Islet of Langerhans (tissue), 1 donor: ENCODE results near the gene ZFP37.
A peak's percentile ranks its signal among the peaks of the same experiment; 100 is the strongest.
"Not testable (repeated sequence)": the region's sequence is repeated elsewhere in the genome, so short reads cannot be mapped to it uniquely, and the experiment has no call there.

Experiments used
- FAIRE-seq: peaks from one replicate; lab custom pipeline; 2011; peaks lifted over from hg19 to GRCh38; lab: Jason Lieb, UNC

The ZFP37 gene

DNA sequence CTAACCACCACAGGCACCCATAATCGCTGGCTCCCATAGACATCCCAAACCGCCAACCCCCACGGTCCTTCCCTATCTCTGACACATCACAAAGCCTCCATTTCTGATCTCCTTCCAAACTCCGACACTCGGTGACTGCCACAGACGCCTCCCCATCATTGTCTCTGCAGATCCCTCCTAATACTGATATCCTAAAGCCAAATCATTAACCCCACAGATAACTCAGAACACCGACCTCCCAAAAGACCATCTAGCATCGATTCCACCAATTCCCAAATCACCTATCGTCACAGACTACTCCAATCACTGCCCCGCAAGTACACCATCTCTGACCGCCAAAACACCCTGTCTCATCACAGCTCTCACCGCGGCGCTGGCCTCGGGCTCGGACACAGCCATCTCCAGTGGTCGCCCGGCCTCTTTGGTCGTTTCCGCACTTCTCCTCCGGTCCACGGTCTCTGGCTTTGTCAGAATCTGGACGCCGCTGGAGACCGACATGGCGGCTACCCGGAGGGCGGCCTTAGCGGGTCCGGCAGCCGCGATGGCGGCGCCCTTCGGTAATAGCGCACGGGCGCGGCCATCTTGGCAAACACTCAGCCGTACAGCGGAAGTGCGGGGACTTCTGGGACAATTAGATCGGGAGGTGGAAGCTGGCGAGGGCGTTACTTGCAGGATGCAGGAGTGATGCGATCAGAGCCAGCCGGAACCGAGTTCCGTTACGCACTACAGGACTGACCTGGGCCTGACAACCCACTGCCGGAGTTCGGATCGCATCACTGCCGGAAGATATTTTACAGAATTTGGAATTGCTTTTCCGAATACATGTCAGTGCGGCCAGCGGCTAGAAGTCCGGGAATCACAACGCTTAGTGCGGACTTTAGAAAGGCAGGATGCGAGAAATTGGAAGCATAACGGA is at the start of gene ZFP37:
Gene ZFP37, minus strand, starts transcription at position 534 of the 916 bp plus-strand sequence. Its CDS starts 36 bp downstream, at position 498.
- peak; percentile 41 for FAIRE-seq

DNA sequence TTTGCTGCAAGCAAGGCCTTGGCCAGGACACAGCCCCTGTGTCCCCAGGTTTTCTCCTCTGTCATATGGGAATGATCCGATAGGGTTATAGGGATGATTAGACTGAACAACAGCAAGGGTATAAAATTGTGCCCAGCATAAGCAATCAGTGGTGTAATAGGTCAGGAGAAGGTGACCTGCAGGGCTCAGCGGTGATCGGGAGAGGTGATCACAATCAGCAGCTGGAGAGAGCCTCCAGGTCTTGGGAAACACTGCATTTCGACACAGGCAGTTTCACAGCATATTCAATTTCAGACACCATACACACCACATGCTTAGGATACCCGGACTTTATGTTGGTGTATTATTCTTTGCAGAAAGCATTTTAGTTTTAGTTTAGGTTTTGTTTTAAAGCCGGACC is 48.8 kb upstream of the ZFP37 start:
- FAIRE-seq, result not testable (repeated sequence)

DNA sequence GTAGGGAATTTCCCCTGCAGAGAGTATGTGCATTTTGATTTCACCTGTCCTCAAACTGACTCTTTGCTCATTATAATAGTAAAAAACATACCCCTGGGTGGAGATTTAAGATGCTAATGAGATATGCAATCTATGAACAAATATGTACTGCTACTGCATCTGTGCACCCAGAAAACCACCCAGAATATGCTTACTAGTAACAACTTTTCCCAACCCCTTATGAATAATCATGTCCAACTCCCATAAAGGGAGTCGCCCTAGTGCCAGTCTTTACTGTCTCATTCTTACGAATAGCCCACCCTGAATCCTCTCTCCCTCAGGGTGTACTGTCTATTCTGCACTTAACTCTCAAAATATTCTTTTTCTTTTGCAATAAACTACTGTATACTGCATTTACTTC is 39.0 kb upstream of the ZFP37 start:
- FAIRE-seq, result no peak

DNA sequence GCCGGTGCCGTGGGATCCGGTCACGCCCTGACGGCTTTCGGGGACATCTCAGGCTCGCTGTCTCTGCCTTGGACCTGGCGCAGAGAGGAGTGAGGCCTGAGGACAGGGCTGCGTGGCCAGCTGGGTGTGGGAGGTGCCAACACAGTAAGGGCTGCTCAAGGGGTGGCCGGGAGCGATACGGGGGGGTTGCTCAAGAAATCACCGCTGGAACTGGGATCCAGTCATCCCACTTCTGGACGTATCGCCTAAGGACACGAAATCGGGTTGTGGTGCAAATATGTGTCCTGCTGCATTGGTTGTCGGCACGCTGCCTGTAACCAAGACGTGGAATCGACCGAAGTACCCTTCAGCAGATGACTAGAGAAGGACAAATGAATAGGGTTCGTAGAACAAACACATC is 33.4 kb upstream of the ZFP37 start:
- FAIRE-seq, result not testable (repeated sequence)

DNA sequence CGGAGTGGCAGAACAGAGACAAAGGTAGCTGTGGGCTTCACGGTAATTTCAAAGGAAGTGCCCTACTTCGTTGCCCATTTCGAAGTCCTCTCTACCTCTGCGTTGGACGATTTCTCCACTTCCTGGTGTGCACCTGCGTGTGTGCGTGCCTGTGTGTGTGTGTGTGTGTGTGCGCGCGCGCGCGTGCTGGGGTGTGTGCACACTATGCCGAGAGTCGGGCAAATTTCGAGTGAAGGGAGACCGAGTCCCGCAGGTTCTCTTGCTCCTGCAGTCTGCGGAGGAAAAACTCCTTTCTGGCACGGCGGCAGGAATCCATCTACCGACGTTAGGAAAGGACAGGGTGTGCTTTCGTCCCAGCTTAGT is 32.6 kb upstream of the ZFP37 start:
- not testable (repeated sequence) for FAIRE-seq

DNA sequence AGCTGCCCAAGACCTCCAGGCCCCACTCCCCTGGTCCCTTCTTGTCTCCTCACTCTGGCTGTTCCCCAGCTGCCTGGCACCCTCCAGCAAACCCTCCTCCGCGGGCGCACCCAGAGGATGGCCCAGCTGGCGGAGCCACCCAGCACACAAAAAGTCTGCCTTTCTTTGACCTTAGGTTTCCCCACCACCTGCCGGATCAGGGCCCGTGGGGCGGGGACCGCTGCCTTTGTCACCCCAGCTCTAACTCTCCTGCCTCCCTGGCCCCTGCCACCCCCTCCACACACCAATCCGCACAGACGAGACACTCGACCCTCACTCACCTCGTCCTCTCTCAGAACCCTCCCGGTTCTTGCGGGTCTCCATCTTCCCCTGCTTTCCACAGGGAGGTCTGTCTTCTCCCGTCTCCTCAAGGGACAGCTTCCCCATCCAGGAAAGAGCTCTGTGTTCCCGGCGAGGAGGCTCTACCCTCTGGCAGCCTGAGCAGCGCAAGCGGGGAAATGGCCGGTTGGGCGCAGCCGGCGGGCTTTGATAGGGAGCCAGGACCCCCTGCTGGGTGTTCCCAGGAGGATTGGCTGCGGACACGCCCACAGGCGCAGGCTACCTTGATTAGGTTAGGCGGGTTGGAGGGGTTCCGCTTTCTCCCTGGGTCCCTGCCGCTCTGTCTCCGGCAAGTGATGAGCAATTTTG is 32.1 kb upstream of the ZFP37 start:
- not testable (repeated sequence) for FAIRE-seq

DNA sequence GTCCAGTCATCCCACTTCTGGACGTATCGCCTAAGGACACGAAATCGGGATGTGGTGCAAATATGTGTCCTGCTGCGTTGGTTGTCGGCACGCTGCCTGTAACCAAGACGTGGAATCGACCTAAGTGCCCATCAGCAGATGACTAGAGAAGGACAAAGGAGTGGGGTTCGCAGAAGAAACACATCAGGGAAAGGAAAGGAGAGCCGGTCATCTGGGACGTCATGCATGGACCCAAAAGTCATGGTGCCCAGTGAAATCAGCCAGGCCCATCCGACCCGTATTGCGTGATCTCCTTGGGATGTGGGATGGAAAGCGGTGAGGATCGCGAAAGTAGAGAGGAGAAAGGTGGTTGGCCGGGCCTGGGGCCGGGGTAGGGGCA is 6.4 kb upstream of the ZFP37 start:
- FAIRE-seq, result not testable (repeated sequence)

DNA sequence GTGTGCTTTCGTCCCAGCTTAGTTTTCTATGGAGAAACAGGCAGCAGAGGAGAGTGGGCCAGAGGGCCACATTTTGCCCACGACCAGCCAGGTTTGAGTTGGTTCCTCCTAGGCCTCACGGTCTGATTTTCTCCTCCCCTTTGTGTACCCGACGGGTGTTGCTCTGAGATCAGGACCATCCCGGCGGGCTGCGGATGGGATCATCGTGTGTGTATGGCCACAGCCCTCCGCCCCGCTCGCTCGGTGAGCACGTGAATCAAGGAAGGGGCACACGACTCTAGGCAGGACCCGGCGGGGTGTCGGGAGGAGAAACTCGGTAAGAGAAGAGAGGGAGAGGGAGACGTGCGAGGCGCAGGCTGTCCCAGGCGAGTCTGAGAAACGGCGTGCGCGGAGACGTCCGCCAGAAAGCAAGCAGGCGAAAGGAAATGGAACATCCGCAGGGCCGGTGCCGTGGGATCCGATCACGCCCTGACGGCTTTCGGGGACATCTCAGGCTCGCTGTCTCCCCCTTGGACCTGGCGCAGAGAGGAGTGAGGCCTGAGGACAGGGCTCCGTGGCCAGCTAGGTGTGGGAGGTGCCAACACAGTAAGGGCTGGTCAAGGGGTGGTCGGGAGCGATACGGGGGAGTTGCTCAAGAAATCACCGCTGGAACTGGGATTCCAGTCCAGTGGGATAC is 5.9 kb upstream of the ZFP37 start:
- FAIRE-seq, result not testable (repeated sequence)

DNA sequence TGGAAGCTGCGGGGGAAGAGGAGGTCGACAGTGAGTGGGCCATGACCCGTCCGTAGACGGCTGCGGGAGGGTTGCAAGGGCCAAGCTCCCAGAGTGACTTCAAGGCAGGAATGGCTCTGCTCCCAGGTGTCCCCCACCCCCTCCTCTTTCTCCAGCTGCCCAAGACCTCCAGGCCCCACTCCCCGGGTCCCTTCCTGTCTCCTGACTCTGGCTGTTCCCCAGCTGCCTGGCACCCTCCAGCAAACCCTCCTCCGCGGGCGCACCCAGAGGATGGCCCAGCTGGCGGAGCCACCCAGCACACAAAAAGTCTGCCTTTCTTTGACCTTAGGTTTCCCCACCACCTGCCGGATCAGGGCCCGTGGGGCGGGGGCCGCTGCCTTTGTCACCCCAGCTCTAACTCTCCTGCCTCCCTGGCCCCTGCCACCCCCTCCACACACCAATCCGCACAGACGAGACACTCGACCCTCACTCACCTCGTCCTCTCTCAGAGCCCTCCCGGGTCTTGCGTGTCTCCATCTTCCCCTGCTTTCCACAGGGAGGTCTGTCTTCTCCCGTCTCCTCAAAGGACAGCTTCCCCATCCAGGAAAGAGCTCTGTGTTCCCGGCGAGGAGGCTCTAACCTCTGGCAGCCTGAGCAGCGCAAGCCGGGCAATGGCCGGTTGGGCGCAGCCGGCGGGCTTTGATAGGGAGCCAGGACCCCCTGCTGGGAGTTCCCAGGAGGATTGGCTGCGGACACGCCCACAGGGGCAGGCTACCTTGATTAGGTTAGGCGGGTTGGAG is 4.7 kb upstream of the ZFP37 start:
- not testable (repeated sequence) for FAIRE-seq

DNA sequence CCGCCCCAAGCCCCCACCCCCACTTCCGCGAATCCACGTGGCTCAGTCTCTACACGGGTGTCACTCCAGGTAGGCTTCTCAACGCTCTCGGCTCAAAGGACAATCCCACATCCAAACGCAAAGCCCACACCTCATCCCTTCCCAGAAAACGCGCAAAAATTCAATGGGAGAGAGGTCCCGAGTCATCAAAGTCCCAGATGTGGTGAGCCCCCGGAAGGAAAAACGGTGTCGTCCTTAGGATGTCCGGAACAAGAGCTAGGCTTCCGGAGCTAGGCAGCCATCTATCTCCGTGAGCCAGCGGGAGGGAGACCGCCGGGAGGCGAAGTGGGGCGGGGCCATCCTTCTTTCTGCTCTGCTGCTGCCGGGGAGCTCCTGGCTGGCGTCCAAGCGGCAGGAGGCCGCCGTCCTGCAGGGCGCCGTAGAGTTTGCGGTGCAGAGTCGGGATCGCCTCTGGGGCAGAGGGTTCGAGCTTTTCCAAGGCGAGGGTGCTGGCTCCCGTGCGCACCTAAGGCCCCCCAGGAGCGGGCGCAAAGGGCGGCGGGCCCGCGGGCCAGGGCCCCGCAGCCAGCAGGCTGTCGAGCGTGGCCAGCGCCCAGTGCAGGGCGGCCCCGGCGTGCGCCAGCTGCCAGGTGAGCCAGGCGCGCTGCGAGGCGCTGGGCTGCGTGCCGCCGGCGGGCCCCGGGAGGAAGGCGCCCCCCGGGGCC is 3.2 kb upstream of the ZFP37 start:
- not testable (repeated sequence) for FAIRE-seq

DNA sequence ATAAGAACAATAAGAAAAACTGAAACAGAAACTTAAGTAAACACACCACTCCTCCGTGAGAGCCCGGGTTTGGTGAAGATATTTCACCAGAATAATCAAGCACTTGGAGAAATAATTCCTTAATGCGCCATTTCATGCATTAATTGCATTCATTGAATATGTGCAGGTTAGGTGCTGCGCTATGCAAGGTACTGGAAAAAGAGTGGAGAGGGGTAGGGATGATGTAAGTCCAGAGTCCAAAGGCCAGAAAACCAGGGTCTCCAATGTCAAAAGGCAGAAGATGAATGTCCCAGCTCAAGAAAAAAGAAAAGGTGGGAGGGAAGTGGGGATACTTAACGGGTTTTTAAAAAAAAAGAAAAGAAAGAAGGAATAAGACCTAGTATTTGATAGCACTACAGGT is 669 bp upstream of the ZFP37 start:
- FAIRE-seq, result no peak

DNA sequence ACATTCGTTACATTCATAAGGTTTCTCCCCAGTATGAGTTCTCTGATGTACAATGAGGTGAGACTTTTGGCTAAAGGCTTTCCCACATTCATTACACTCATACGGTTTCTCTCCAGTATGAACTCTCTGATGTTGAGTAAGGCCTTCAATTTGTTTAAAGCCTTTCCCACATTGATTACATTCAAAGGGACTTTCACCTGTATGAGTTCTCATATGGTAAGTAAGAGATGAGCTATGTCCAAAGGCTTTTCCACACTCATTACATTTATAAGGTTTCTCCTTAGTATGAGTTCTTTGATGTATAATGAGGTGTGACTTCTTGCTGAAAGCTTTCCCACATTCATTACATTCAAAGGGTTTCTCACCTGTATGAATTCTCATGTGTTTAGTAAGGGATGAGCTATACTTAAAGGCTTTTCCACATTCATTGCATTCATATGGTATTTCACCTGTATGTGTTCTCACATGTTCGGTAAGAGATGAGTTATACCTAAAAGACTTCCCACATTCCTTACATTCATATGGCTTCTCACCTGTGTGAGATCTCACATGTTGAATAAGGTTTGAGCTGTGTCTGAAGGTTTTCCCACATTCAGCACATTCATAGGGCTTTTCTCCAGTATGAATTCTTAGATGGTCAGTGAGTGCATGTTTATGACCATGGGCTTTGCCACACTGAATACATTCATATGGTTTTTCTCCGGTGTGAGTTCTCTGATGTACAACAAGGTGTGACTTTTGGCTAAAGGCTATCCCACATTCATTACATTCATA is 13.5 kb downstream of the ZFP37 start:
- no peak for FAIRE-seq

DNA sequence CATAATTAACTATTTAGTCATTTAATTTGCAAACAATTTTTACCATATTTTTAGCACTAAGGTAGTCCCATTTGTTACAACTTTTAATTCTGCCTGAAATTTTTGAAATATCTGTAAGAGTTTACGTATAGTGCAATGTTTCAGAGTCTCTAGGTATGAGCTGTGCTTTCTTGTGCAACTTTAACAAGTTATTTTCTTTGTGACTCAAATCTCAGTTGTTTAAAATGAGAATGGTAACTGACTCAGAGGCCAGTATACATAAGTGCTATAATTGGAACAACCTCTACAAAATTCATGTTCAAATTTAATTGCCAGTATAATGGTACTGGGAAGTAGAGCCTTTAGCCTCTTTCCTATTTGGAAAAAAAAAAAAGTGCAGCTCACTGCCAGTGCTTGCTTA is 30.3 kb downstream of the ZFP37 start:
- FAIRE-seq, result no peak

DNA sequence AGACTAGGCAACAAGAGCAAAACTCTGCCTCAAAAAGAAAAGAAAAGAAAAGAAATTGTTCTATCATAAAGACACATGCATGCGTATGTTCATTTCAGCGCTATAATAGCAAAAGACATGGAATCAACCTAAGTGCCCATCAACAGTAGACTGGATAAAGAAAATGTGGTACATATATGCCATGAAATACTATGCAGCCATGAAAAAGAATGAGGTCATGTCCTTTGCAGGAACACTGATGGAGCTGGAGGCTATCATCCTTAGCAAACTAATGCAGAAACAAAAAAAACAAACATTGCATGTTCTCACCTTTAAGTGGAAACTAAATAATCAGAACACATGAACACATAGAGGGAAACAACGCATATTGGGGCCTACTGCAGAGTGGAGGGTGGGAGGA is 38.3 kb downstream of the ZFP37 start:
- FAIRE-seq, result no peak

DNA sequence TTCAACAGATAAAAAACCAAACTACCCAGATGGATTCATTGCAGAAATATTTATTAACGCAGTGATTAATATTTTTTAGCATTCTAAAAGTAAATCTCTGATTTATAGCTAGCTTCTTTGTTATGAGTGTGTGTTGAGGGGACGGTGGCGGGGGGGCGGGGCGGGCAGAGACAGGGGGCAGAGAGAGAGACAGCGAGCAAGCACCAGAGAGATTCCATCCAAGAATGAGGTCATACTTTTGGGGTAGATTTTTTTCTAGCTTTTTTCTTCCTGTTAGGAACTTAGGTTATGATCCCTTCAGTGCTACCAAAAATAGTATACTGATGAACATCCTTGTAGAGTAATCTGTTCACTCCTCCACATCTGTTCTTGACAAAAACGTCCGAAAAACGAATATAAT is 44.0 kb downstream of the ZFP37 start:
- FAIRE-seq, result no peak

DNA sequence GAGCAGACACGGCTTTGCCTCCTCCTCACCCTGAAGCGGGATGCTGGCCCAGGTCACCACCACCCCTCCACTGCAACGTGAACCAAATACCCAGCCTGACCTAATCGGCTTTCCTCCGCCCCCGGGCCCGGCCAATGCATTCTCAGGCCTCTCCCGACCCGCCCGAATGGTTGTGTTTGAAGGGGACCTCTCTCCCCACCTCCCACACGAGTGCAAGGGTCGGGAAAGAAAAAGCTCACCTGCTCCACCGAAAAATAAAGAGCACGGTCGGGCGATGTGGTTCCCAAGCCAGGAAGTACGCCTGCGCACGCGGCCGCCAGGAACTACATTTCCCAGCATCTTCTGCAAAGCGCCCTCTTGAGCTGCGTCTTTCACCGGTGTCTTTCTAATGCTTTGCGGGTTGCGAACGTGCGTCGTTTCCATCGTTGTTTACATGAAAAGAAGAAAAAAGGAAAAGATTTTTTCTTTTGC is 44.6 kb downstream of the ZFP37 start, which contains the start of gene ZNF883:
Gene ZNF883, minus strand, starts transcription at position 282 of the 471 bp plus-strand sequence.
- no peak for FAIRE-seq

DNA sequence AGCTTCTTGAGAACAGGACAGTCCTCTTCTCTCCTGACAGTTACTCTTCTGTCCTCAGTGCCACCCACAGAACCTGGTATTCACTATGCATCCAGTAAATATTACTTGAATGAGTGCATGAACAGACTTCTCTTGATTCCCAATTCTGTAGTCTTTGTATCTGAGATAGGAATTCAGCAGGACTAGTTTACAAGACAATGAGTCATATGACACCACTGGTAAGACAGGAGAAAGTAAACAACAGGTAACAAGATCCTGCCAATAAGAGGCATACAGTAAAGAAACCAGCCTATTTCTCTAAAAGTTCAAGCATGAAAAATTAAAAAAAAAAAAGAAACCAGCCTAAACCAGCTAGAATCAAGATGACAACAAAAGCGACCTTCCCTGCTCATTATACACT is 50.7 kb downstream of the ZFP37 start:
- FAIRE-seq, result no peak

DNA sequence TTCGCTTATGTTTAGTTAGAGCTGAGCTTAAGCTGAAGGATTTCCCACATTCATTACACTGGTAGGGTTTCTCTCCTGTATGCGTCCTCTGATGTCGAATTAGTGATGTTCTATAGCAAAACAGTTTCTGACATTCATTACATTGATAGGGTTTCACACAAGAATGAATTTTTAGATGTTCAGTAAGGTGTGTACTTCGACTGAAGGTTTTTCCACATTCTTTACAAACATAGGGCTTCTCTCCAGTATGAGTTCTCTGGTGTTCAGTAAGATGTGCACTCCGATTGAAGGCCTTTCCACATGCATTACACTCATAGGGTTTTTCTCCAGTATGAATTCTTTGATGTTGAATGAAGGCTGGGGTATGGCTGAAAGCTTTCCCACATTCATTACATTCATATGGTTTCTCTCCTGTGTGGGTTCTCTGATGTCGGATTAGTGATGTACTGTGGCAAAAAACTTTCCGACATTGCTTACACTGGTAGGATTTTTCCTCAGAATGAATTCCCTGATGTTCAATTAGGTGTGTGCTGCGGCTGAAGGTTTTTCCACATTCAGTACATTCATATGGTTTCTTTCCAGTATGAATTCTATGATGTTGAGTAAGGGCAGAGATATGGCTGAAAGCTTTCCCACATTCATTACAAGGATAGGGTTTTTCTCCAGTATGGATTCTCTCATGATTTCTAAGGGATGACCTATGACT is 59.1 kb downstream of the ZFP37 start:
- FAIRE-seq, result no peak
